OCI-LY1 (cell line): ENCODE measurements around the gene REL.

Experiments used
- CTCF ChIP-seq: fragments of 200-600 bp; sonication (generic), shearing (Covaris generic); IDR thresholded peaks from 2 replicates; pipeline ENCODE4 v1.5.1; 2017; ENCODE audit warnings: mild to moderate bottlenecking, antibody characterized with exemption, low read length, moderate library complexity, mixed read lengths
- EZH2 ChIP-seq: fragments of 200-600 bp; sonication (generic), shearing (Covaris generic); IDR thresholded peaks from 2 replicates; pipeline ENCODE4 v1.8.0; 2017; ENCODE audit warnings: borderline replicate concordance, mixed run types, mild to moderate bottlenecking, antibody characterized with exemption, low read length, moderate library complexity, mixed read lengths

DNA sequence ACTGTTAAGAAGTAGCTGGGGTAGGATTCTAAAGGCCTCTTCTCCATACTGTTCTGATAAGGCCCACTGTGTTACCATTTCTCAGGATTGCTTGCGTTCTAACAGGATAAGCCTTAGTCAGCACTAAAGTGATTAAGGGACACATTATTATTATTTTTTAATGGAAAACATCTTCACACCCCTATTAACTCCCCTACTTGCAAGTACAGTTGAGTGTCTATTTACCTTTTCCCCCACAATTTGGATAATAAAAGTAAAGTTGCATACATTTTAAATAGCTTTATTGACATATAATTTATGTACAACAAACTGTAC lies 9.0 kb downstream of the REL start:
- TF ChIP-seq EZH2 = no peak
- TF ChIP-seq CTCF = no peak
